K562 (cell line): Measurements from ENCODE around the gene ABLIM2. TPM values are rescaled to one million over a fixed set of nuclear protein-coding genes. Genes with fewer than 3 reads are reported as not detected.

Source experiments
- ATAC-seq: fragments of 200-7000 bp; cut with Tn5 transposase; 3 replicates; pipeline ENCODE4 v1.9.1; 2020; ENCODE audit warnings: moderate library complexity
- BruUV-seq: library from RNA; stranded (reverse); fragments of 400-500 nt; replicated peaks from 2 replicates; lab custom pipeline; 2021; lab: Mats Ljungman, UMichigan
- CTCF ChIA-PET: fragments of 300-600 bp; formaldehyde crosslinking; extraction: SDS; loops from one replicate; lab custom pipeline; 2021; ENCODE audit warnings: low intra/inter-chr PET ratio; lab: Yijun Ruan, JAX
- POLR2A ChIA-PET: fragments of 300-600, 350-650 bp; sonication (Branson Sonifier 250); formaldehyde crosslinking; extraction: SDS; loops from one replicate; lab custom pipeline; 2021; ENCODE audit warnings: antibody characterized with exemption, inconsistent platforms; lab: Yijun Ruan, JAX
- DNase-seq, 4 experiments: peaks; one replicate each; pipeline versions ENCODE4 v3.0.0 to v3.0.0-alpha.2; 2011 to 2018; ENCODE audit warnings: low spot score in 3 of 4, mixed read lengths in 3 of 4; ENCODE audit errors: extremely low read depth in 1 of 4
- FAIRE-seq: peaks from 2 replicates; lab custom pipeline; 2011; peaks lifted over from hg19 to GRCh38; lab: Jason Lieb, UNC
- H2AFZ ChIP-seq: 2 replicates; pipeline ENCODE4 v1.6.0; 2011; ENCODE audit warnings: low read depth, low read length, control low read depth, inconsistent platforms
- H3K27ac ChIP-seq: fragments of 200-600 bp; 3 replicates; pipeline ENCODE4 v1.8.0; 2011; ENCODE audit warnings: low read depth, mild to moderate bottlenecking, control low read depth, inconsistent platforms, low read length, moderate library complexity, mixed read lengths; ENCODE audit errors: extremely low read depth
- H3K27me3 ChIP-seq, 2 experiments: fragments of 300-600 bp in 1 of 2; 2 replicates in 1 of 2; 3 replicates in 1 of 2; pipeline versions ENCODE4 v1.6.0 to v1.8.0; 2011; ENCODE audit warnings: inconsistent platforms in 2 of 2, low read length in 2 of 2, mild to moderate bottlenecking in 1 of 2, mixed read lengths in 1 of 2, moderate library complexity in 1 of 2; ENCODE audit not compliant: control insufficient read depth in 2 of 2, insufficient read depth in 2 of 2
- H3K36me3 ChIP-seq: fragments of 300-600 bp; 3 replicates; pipeline ENCODE4 v1.8.0; 2011; ENCODE audit warnings: mild to moderate bottlenecking, low read length, inconsistent platforms; ENCODE audit not compliant: control insufficient read depth, insufficient read depth
- H3K4me1 ChIP-seq, 2 experiments: fragments of 200-600 bp in 1 of 2; replicated peaks in 1 of 2; 2 replicates in 1 of 2; 3 replicates in 1 of 2; pipeline versions ENCODE4 v1.5.1 to v1.8.0; 2011; ENCODE audit warnings: inconsistent platforms in 2 of 2, low read length in 2 of 2, mild to moderate bottlenecking in 1 of 2, mixed read lengths in 1 of 2, moderate library complexity in 1 of 2; ENCODE audit not compliant: control insufficient read depth in 2 of 2, insufficient read depth in 2 of 2
- H3K4me2 ChIP-seq: 2 replicates; pipeline ENCODE4 v1.6.1; 2011; ENCODE audit warnings: low read length, control low read depth, inconsistent platforms, mixed read lengths; ENCODE audit not compliant: insufficient read depth
- H3K4me3 ChIP-seq: fragments of 200-600 bp; sonication (generic), shearing (Covaris generic); 2 replicates; pipeline ENCODE4 v1.5.1; 2016; ENCODE audit warnings: control low read depth, inconsistent platforms
- H3K79me2 ChIP-seq: fragments of 200-600 bp; 3 replicates; pipeline ENCODE4 v1.8.0; 2011; ENCODE audit warnings: low read length, inconsistent platforms; ENCODE audit not compliant: control insufficient read depth, insufficient read depth
- H3K9ac ChIP-seq, 2 experiments: 2 replicates each; pipeline versions ENCODE4 v1.6.0 to v1.6.1; 2011; ENCODE audit warnings: low read depth in 2 of 2, low read length in 2 of 2, control low read depth in 1 of 2, inconsistent platforms in 1 of 2, mild to moderate bottlenecking in 1 of 2, mixed read lengths in 1 of 2; ENCODE audit not compliant: insufficient read depth in 1 of 2
- H3K9me1 ChIP-seq: one replicate; pipeline ENCODE4 v1.6.0; 2011; ENCODE audit warnings: inconsistent platforms, mild to moderate bottlenecking, low read length, moderate library complexity; ENCODE audit not compliant: control insufficient read depth, insufficient read depth
- H3K9me3 ChIP-seq: replicated peaks from 2 replicates; pipeline ENCODE4 v1.5.1; 2011; ENCODE audit warnings: low read depth, low read length, inconsistent platforms; ENCODE audit not compliant: control insufficient read depth, insufficient read depth
- H4K20me1 ChIP-seq: replicated peaks from 2 replicates; pipeline ENCODE4 v1.6.1; 2011; ENCODE audit warnings: low read length, inconsistent platforms, mixed read lengths; ENCODE audit not compliant: control insufficient read depth, insufficient read depth
- ELF2 ChIP-seq: fragments of 250-450 bp; sonication (Bioruptor Pico); IDR thresholded peaks from 2 replicates; pipeline ENCODE4 v1.5.0; 2021; ENCODE audit warnings: mild to moderate bottlenecking
- GTF2F1 ChIP-seq: IDR thresholded peaks from 2 replicates; pipeline ENCODE4 v1.6.1; 2011; ENCODE audit warnings: low read depth, low read length, improper control_type of control experiment
- HNRNPL ChIP-seq: fragments of 200-400 bp; formaldehyde crosslinking; IDR thresholded peaks from 2 replicates; pipeline ENCODE4 v1.6.1; 2017; ENCODE audit warnings: low read depth, mild to moderate bottlenecking, low read length
- JUND ChIP-seq, 2 experiments: IDR thresholded peaks; 2 replicates in 1 of 2; 3 replicates in 1 of 2; pipeline ENCODE4 v1.6.1; 2011; ENCODE audit warnings: borderline replicate concordance in 2 of 2, low read depth in 2 of 2, low read length in 2 of 2, improper control_type of control experiment in 1 of 2, missing biosample characterization in 1 of 2, missing genetic modification characterization in 1 of 2, missing genetic modification reagents in 1 of 2
- PHTF2 ChIP-seq: fragments of 250-450 bp; sonication (Bioruptor Pico); IDR thresholded peaks from 2 replicates; pipeline ENCODE4 v1.5.0; 2021; ENCODE audit warnings: mild to moderate bottlenecking
- POLR3G ChIP-seq: IDR thresholded peaks from 2 replicates; pipeline ENCODE4 v1.6.1; 2011; ENCODE audit not compliant: insufficient read length, insufficient replicate concordance; ENCODE audit errors: extremely low read depth
- XRCC4 ChIP-seq: IDR thresholded peaks from one replicate; pipeline ENCODE4 v1.6.1; 2011; ENCODE audit not compliant: insufficient read depth, insufficient read length; ENCODE audit errors: extremely low read depth
- ZSCAN32 ChIP-seq: fragments of 450-650 bp; formaldehyde crosslinking; IDR thresholded peaks from 2 replicates; pipeline ENCODE4 v1.4.0; 2020; ENCODE audit warnings: mild to moderate bottlenecking, moderate library complexity
- WGBS: fragments of 100-300 bp; shearing (Covaris generic); methylation state at CpG from one replicate; pipeline ENCODE4 v1.1.6; 2016; ENCODE audit warnings: low coverage, mixed read lengths; ENCODE audit not compliant: insufficient coverage; ENCODE audit errors: missing lambda C conversion rate; 5-methylcytosine and 5-hydroxymethylcytosine counted together
- in situ Hi-C: fragments of 300-500 bp; cut with MboI; formaldehyde crosslinking; loops from 4 replicates; pipeline ENCODE4 v1.15.0; 2018; ENCODE audit warnings: inconsistent platforms, mixed read lengths
- intact Hi-C: fragments of 100-400 bp; cut with micrococcal nuclease; formaldehyde crosslinking; loops from 2 replicates; pipeline ENCODE4 v1.14.2; 2022
- polyA plus RNA-seq, 8 experiments: library from polyadenylated mRNA; depleted of rRNA in 4 of 8; stranded (reverse) in 5 of 8; unstranded in 3 of 8; fragments of >200 nt; fragmentation: Nextera tagmentation in 2 of 8; fragmentation: Illumina TruSeq in 1 of 8; extraction: Ambion mirVana in 2 of 8; extraction: Trizol in 1 of 8; gene quantifications; 2 replicates each; pipeline versions ENCODE4 v1.2.1 to v1.2.3, GENCODE V29; 2011 to 2014; ENCODE audit warnings: inconsistent platforms in 1 of 8, missing spikeins in 1 of 8
- total RNA-seq, 7 experiments: library from RNA; depleted of rRNA in 6 of 7; stranded (reverse); fragments of >200 nt in 6 of 7; fragmentation: Illumina TruSeq in 2 of 7; extraction: Trizol in 2 of 7; gene quantifications; 2 replicates each; pipeline versions ENCODE4 v1.2.1 to v1.2.3, GENCODE V29; 2011 to 2021; ENCODE audit warnings: low replicate concordance in 1 of 7
- TF ChIP-seq, protein P1 (sequence below): sonication (generic); formaldehyde crosslinking; IDR thresholded peaks from 2 replicates; pipeline ENCODE4 v1.8.1; 2023; ENCODE audit warnings: mild to moderate bottlenecking, missing genetic modification reagents
- TF ChIP-seq, protein P2 (sequence below): fragments of 450-650 bp; formaldehyde crosslinking; conservative IDR thresholded peaks from 2 replicates; pipeline ENCODE4 v1.4.0; 2022; ENCODE audit warnings: mild to moderate bottlenecking, missing genetic modification characterization
- TF ChIP-seq, protein P3 (sequence below): fragments of 250-450 bp; sonication (Bioruptor Pico); IDR thresholded peaks from 2 replicates; pipeline ENCODE4 v1.4.0; 2020

The ABLIM2 gene
- total and polyA plus RNA-seq, 9 of the 15 experiments (the other 6 are each of a cell fraction or from before 2014, with no cell fraction given), result not detected

DNA sequence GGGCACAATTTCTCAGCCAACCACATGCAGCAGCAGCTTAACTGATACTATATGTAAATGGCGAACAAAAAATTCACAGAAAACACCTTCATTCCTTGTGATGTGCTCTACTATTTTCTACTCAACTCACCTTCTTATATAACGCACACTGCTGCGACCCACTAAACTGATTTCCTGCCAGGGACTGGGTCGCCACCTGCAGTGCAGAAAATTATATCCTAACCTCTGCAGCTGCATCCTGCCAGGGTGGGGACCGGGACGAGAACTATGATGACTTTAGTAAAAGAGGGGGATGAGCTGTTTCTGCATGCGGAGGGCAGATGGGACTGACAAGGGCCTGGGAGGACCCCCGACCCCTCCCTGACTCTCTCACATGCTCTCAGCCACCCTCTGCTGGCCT lies 27.4 kb downstream of the ABLIM2 start:
- Histone ChIP-seq H3K79me2 (no peaks in the 10 kb centered on the region), H3K4me2 (no peak overlapping the region), H3K36me3 (no peaks in the 10 kb centered on the region), H2AFZ (no peak overlapping the region), H3K9me1 (no peaks in the 10 kb centered on the region), H3K27me3 (peaks cover 12 to 98% of the 10 kb centered on the region in 2 experiments; a peak in 3 of 5 replicates), H4K20me1 (peaks cover 14% of the 10 kb centered on the region; the same call in 1 of the 2 replicates), H3K9me3 (no peaks in the 10 kb centered on the region), H3K4me1 (no peaks in the 10 kb centered on the region), H3K27ac (no peak overlapping the region), H3K4me3 (no peak overlapping the region), H3K9ac (no peak overlapping the region)
- TF ChIP-seq GTF2F1 (no peak), XRCC4 (no peak), ELF2 (CRISPR knock-in tag) (no peak), JUND (IDR thresholded peaks at IDR 0.05; ENCODE audit: borderline replicate concordance, low read depth, low read length) (no peak), JUND (tag; IDR thresholded peaks at IDR 0.05; ENCODE audit: borderline replicate concordance, low read depth, low read length) (no peak), POLR3G (no peak), PHTF2 (no peak), ZSCAN32 (CRISPR knock-in tag) (no peak), HNRNPL (no peak)
- TF ChIP-seq, protein P1, sequence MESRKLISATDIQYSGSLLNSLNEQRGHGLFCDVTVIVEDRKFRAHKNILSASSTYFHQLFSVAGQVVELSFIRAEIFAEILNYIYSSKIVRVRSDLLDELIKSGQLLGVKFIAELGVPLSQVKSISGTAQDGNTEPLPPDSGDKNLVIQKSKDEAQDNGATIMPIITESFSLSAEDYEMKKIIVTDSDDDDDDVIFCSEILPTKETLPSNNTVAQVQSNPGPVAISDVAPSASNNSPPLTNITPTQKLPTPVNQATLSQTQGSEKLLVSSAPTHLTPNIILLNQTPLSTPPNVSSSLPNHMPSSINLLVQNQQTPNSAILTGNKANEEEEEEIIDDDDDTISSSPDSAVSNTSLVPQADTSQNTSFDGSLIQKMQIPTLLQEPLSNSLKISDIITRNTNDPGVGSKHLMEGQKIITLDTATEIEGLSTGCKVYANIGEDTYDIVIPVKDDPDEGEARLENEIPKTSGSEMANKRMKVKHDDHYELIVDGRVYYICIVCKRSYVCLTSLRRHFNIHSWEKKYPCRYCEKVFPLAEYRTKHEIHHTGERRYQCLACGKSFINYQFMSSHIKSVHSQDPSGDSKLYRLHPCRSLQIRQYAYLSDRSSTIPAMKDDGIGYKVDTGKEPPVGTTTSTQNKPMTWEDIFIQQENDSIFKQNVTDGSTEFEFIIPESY, result no peak
- TF ChIP-seq, protein P2, sequence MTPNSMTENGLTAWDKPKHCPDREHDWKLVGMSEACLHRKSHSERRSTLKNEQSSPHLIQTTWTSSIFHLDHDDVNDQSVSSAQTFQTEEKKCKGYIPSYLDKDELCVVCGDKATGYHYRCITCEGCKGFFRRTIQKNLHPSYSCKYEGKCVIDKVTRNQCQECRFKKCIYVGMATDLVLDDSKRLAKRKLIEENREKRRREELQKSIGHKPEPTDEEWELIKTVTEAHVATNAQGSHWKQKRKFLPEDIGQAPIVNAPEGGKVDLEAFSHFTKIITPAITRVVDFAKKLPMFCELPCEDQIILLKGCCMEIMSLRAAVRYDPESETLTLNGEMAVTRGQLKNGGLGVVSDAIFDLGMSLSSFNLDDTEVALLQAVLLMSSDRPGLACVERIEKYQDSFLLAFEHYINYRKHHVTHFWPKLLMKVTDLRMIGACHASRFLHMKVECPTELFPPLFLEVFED (CRISPR knock-in tag), result no peak
- TF ChIP-seq, protein P3, sequence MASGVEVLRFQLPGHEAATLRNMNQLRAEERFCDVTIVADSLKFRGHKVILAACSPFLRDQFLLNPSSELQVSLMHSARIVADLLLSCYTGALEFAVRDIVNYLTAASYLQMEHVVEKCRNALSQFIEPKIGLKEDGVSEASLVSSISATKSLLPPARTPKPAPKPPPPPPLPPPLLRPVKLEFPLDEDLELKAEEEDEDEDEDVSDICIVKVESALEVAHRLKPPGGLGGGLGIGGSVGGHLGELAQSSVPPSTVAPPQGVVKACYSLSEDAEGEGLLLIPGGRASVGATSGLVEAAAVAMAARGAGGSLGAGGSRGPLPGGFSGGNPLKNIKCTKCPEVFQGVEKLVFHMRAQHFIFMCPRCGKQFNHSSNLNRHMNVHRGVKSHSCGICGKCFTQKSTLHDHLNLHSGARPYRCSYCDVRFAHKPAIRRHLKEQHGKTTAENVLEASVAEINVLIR, result no peak
- BruUV-seq, result no TSS peak
- no peak for DNase-seq
- no peak for FAIRE-seq
- CTCF ChIA-PET, result no interaction called here
- intact Hi-C loops, result no loop called here
- under 1% methylated on average over 8 of the region's 8 CpGs for WGBS
- no peak for ATAC-seq
- in situ Hi-C loops, result no loop called here
- POLR2A ChIA-PET, result no interaction called here
